Colon (tissue), 2 donors: Measurements from ENCODE around the gene PPP1R9A.

Source experiments
- FAIRE-seq: peaks from 2 replicates; lab custom pipeline; 2012; peaks lifted over from hg19 to GRCh38; lab: Jason Lieb, UNC
- donor health status: control.
- donor health status: control.

The PPP1R9A gene

DNA sequence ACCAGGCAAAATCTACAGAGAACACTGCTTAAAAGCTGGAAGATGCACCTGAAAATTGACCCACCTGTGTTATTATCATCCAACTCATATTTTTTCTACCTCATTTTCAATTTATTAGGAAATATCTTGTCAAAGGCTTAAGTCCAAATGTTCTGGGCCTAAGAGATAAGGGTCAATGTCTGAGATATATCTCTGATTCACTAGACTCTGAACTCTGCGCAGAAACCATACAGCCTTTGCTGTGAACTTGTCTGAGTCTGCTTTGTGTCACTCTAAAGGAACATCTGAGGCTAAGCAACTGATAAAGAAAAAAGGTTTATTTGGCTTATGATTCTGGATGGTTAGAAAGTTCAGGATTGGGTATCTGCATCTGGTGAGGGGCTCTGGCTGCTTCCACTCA lies 413.3 kb downstream of the PPP1R9A start:
- FAIRE-seq: no peak

DNA sequence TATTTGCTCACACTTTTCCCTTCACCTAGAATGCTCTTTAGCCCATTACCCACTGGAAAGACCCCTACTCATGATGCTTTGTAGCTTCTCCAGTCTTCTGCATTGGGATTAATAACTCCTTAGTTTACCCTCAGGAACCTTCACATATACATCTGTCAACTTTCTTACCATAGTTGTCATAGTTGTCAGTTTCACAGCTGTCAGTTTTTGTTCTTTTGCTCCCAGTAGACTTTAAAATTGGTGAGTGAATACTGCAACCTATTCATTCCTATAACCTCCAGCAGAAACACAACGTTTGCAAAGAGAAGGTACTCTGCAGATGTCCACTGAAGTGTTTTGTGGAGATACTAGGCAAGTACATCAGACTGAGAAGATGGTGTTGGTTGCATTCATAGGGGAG lies 414.3 kb downstream of the PPP1R9A start:
- FAIRE-seq: no peak

DNA sequence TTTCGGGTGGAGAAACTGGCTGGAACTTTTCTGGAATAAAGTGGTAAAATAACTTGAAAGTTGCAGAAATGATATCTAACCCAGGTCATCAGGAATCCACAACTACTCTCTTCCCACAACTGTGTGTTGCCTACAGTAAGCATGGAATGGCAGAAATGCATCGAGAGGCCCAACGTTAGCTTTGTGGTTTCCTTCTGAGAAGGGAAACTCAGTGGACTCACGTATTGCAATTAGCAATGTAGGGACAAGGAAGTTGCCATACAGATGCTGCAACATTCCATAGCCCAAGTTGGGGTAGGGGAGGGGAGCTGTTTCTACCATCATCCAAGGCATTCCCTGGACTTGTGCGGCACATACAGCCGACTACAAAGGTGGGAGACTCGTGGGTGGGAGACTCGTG lies 415.0 kb downstream of the PPP1R9A start:
- FAIRE-seq: no peak

DNA sequence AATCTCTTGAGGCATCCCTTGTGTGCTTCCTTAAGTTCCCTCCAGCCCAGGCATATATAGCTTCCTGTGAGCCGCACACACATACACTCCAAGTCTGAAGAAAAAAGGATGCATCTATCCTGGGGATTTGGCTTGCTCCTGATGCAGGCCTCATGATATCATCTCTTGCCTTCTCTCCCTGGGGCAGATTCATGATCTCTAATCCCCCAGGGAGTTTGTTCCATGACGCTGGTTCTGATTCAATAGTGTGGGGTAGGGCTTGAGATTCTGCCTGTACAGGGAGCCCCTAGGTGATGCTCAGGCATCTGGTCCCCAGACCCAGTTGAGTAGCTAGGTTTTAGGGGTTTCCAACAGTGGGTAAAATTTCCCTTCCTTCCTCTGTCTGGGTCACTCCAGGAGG lies 415.5 kb downstream of the PPP1R9A start:
- no peak for FAIRE-seq

DNA sequence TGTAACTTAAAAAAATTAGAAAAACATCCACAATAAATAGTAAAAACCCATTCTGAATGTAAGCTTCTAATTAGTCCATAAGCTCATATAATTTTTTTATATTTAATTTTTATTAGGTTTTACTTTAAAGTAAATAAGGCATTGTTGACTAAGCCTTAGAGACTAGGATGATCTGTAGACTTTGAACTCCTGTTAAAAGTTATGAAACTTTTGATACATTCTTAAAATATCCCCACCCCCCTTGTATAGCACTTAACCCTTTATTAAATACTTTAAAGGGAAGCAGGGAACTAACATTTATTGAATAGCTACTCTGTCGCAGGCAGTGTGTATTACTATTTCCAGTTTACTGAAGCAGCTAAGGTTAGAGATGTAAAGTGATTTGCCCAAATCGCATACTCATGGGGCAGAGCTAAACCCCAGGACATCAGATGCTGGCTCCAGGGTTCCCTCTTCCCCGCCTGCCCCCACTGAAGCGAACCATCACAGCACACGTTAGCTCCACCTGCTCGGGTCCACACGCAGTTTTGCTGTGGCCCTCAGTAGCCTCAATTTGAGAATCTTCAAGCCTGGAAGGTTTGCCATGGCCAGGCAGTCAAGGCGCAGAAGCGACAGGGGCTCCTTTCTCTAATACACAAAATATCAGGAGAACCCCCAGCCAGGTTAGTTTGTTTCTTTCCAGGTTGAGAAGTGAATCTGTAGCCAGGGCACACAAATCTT lies 416.2 kb downstream of the PPP1R9A start:
- FAIRE-seq: no peak

DNA sequence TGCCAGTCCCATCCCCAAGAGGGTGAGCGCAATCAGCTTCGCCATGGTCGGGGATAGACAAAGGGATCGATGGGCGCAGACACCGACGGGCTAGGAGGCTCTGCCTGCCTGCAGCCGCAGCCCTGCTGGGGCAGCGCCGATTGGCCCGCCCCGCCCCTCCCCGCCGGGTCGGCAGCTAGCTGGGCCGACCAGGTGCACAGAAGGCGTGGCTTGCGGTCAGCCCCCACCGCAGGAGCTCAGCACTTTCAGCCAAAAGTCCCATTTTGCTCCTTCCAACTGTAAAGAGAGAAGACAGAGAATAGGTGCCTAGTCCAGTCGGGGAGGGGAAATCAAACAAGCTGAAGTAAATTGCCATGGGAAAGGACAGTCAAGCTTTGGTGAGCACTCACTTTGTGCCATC lies 417.0 kb downstream of the PPP1R9A start, which contains the start of gene PON1:
Gene PON1, minus strand, starts transcription at position 102 of the 400 bp plus-strand sequence. Its CDS starts 57 bp downstream, at position 45.
- FAIRE-seq: no peak

DNA sequence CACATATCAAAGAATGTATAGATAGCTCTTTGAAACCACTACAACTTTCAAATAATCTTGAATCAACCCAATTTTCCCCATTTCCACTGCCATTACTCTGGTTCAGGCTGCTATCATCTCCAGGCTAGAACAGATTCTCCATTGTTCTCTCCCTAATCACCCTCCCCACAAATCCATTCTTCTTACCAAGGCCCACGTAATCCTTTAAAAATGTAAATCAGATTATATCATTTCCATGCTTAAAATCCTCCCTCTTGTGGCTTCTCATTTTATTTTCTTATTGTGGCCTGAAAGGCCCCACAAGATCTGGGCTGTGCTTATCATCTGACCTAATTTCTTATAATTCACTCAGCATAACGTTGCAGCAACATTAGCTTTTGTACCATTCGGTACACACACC lies 420.0 kb downstream of the PPP1R9A start:
- no peak for FAIRE-seq

DNA sequence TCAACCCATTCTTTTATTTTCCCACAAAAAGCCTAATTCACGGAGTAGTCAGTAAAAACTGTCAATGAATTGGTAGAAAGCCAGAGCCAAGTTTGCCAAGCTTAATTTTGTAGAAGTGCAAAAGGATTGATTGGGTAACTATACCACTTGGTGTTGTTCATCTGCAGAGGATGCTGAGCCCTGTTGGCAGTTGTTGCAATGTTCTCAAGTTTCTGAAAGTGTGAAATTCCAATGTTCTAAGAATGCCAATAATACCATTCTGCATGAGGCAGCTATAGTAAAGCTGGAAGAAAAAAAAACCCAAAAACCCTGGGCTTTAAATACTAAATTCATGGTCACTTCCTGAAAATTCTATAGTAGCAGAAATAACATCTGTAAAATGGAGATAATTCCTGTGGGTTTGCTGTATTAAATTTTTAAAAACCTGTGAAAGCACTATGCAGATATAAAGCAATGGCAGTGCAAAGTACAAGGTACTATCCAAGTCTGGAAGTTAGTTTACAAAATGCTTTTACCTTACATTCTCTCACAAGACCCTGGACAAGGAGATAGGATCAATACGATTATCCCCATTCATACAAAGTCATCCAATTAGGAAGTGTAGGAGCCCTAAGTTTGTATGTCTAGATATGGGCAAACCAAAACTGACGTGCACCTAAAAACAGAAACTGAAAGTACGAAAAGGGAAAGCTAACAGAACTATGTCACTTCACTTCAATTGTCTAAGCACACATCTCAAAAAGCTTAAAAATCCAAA lies 423.0 kb downstream of the PPP1R9A start:
- no peak for FAIRE-seq

DNA sequence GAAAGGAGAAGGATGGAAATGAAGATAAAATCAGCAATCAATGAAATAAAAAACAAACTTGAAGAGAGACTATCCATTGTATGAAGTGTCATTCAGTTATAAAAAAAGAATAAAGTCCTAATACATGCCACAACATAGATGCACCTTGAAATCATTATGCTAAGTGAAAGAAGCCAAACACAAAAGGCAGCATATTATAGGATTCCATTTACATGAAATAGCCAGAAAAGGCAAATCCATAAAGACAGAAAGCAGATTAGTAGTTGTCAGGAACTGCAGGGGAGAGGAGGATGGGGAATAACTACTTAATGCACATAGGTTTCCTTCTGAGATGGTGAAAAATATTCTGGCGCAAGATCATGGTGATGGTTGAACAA lies 423.6 kb downstream of the PPP1R9A start:
- FAIRE-seq: no peak

DNA sequence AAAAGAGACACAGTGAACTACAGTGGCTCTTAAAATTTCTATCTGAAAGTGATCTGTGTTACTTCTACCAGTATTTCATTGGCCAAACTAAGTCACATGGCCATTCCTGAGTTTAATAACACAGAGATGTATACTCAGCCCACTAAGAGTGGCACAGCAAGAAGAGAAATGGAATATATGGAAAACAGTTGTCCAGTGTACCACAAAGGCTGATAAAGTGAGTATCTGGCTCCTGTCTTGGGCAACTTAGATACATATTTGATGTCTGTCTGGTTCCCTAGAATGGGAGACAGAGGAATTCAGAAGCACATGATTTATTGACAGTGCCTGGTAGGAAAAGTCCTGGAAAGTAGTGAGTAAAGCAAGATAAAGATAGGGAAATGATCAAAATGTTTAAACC lies 427.1 kb downstream of the PPP1R9A start:
- no peak for FAIRE-seq

DNA sequence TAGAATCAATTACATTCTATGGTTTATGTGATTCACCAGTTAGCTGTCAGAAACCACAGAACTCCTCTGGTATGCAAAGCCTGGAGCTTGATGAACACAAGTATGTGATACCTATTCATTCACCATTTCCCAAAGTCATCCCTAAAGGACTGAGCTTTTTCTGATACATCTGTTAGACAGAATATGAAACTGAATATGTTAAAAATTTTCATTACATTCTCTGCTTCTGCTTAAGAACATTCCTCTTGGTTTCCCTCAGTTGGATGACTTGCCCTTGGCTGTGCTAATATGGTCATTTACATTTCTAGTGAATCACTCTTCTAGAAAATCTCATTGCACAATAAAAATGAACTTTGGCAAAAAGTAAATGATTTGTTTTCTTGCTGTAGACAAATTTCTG lies 427.7 kb downstream of the PPP1R9A start:
- FAIRE-seq: no peak

DNA sequence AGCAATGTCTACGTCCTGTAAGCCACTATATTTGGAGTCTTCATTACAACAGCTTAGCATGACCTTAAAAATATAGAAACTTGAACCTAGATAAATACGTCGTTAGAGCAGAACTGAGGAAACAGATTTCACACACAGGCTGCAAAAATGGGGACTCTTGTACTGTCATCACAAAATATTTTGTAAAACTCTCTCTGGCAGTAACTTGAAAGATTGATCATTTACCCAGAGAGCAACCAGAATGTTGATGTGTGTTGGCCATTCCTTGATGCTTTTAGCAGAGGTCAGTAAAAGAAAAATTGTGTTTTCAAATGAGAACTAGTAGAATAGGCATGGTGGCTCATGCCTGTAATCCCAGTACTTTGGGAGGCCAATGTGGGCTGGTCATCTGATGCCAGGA lies 431.4 kb downstream of the PPP1R9A start:
- no peak for FAIRE-seq

DNA sequence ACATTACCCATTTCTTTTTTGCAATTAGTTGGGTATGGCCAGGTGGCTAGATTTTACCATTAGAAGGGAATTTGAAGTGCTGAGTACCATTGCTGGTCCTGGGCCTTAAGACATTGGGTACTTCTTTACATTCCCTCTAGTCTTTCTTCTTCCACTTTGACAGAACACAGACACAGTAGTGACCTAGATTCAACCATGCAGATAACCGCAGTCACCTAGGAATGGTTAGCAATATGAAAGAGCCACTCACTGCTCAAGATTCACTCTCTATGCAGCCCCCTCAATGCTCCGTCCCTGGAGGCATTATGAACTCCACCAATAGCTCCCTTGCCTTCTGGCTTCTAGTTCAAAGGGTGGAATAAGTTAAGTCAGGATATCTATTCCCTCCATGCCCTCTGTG lies 433.1 kb downstream of the PPP1R9A start:
- no peak for FAIRE-seq

DNA sequence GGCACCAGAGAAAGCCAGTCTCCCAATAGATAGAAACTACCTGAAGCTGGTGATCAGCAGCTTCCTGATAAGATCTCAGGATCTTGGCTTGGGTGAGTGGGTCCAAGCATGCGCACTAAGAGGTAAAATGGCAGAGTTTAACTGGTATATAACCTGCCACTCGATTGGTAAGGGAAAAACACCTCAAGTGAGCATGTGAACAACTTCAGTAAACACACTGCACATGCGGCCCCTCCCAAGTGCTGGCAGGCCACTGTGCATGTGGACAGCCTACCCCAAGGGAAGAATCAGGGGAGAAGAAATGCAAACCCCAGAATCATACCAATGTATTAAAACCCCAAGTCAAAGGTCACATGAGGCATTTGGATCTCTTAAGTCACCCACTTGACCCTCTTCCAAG lies 434.6 kb downstream of the PPP1R9A start:
- FAIRE-seq: no peak

DNA sequence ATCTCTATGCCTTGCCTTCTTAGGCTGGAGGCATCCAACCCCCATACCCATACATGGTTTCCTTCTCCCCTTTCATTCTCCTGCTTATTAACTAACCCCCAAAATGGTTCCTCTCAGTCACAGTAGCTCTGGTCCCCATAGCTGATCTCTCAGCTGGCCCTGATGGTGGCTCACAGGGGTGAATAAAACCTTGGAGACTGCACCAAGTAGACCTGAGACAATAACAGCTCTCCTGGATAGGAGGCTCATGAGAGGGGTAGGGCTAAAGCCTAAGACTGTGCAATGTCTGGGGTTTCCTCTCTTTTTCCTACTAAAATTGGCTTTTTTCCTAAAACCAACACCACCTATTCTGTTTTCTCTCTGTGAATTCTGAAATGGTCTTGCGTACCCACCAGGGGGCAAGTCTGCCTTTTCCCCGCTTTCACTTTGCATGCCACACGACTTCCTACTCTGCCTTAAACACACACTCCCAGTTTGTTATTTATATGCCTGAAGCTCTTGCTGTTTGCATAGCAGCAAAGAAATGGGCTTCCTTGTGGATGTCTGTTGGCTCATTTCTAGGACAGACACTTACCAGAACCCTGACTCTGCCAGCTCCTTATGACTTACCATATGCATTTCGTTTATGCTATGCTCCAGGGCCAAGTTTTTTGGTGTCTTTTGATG lies 435.4 kb downstream of the PPP1R9A start:
- FAIRE-seq: no peak
